ENCODE results near the gene GJD4. TPM values are rescaled to one million over a fixed set of nuclear protein-coding genes. Genes with fewer than 3 reads are reported as not detected.
A peak's percentile ranks its signal among the peaks of the same experiment; 100 is the strongest.

Gene GJD4
- total RNA-seq, 6 experiments from 2014 or later = not detected

GRCh38 chr10:35575640-35576039 lies 29.5 kb upstream of the GJD4 start:
- ATAC-seq = no peak
- no peak for TF ChIP-seq POLR2A (IDR thresholded peaks at IDR 0.05)
- TF ChIP-seq, protein P1, sequence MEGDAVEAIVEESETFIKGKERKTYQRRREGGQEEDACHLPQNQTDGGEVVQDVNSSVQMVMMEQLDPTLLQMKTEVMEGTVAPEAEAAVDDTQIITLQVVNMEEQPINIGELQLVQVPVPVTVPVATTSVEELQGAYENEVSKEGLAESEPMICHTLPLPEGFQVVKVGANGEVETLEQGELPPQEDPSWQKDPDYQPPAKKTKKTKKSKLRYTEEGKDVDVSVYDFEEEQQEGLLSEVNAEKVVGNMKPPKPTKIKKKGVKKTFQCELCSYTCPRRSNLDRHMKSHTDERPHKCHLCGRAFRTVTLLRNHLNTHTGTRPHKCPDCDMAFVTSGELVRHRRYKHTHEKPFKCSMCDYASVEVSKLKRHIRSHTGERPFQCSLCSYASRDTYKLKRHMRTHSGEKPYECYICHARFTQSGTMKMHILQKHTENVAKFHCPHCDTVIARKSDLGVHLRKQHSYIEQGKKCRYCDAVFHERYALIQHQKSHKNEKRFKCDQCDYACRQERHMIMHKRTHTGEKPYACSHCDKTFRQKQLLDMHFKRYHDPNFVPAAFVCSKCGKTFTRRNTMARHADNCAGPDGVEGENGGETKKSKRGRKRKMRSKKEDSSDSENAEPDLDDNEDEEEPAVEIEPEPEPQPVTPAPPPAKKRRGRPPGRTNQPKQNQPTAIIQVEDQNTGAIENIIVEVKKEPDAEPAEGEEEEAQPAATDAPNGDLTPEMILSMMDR (IDR thresholded peaks at IDR 0.05) = no peak
- Histone ChIP-seq H3K27me3 (no peaks in the 10 kb centered on the region), H3K4me1 (no peaks in the 10 kb centered on the region), H3K27ac (no peak overlapping the region), H3K36me3 (no peaks in the 10 kb centered on the region), H3K4me3 (no peak overlapping the region), H3K9me3 (no peaks in the 10 kb centered on the region)
- 93% methylated on average over 7 of the region's 9 CpGs for WGBS (ENCODE audit: insufficient coverage, low coverage, low lambda C conversion rate, missing lambda C conversion rate)
- no peak for DNase-seq
- intact Hi-C loops (cut with DNase I) = no loop called here

DNA sequence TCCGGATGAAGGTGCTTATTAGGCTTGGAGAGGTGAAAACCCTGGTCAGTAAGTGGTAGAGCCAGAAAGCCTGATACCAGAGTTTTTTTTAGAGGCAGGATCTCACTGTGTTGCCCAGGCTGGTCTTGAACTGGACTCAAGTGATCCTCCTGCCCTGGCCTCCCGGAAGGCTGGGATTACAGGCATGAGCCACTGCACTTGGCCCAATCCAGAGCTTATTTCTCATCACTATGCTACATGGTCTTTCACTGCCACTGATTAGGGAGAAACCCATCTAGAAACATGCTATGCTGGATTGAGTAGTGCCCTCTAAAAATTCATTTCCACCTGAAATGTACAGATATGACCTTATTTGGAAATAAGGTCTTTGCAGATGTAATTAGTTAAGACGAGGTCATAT lies 28.4 kb upstream of the GJD4 start:
- intact Hi-C loops (cut with DNase I) = no loop called here
- ATAC-seq (no peak), DNase-seq (no peak)
- H3K4me3 ChIP-seq = no peak overlapping the region
- no peaks in the 10 kb centered on the region for H3K27me3 ChIP-seq
- no peaks in the 10 kb centered on the region for H3K9me3 ChIP-seq
- H3K4me1 ChIP-seq = no peaks in the 10 kb centered on the region
- H3K36me3 ChIP-seq = no peaks in the 10 kb centered on the region
- no peak overlapping the region for H3K27ac ChIP-seq
- WGBS (ENCODE audit: insufficient coverage, low coverage, low lambda C conversion rate, missing lambda C conversion rate) = 93% methylated on average over 3 of the region's 3 CpGs
- no peak for TF ChIP-seq POLR2A (IDR thresholded peaks at IDR 0.05)
- TF ChIP-seq, protein P1 (IDR thresholded peaks at IDR 0.05) = no peak

GRCh38 chr10:35577926-35578617 lies 27.1 kb upstream of the GJD4 start:
- H3K9me3 ChIP-seq = no peaks in the 10 kb centered on the region
- 63% methylated on average over 7 of the region's 7 CpGs for WGBS (ENCODE audit: insufficient coverage, low coverage, low lambda C conversion rate, missing lambda C conversion rate)
- H3K4me3 ChIP-seq = no peak overlapping the region
- H3K27me3 ChIP-seq = no peaks in the 10 kb centered on the region
- ATAC-seq (peak in 1 of 4 donors; percentile 8), DNase-seq (peak in 1 of 3 donors; percentile 13)
- intact Hi-C loops (cut with DNase I) = no loop called here
- TF ChIP-seq, protein P1 (IDR thresholded peaks at IDR 0.05) = no peak
- no peak for TF ChIP-seq POLR2A (IDR thresholded peaks at IDR 0.05)
- no peaks in the 10 kb centered on the region for H3K36me3 ChIP-seq
- no peak overlapping the region for H3K27ac ChIP-seq
- H3K4me1 ChIP-seq = no peaks in the 10 kb centered on the region

DNA sequence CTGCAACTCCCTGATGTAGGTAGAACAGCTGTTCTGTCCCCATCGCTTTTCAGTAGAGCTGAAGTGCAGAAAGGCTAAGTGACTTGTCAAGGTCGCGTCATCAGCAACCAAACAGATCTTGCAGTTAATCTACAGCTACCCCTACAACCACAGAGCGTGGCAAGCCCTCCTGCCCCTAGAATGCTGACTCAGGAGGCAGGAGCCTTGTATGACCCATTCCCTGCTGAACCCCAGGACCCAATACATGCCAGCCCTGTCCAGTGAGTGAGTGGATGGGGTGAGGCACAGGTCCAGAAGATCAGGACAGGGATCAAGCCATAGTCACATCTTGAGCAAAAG lies 26.6 kb upstream of the GJD4 start:
- peak in 1 of 4 donors; percentile 30 for ATAC-seq
- TF ChIP-seq, protein P1 (IDR thresholded peaks at IDR 0.05) = no peak
- no peak for TF ChIP-seq POLR2A (IDR thresholded peaks at IDR 0.05)
- peak in 1 of 3 donors; percentile 26 for DNase-seq
- Histone ChIP-seq H3K36me3 (no peaks in the 10 kb centered on the region), H3K27me3 (no peaks in the 10 kb centered on the region), H3K27ac (no peak overlapping the region), H3K9me3 (no peaks in the 10 kb centered on the region), H3K4me3 (no peak overlapping the region), H3K4me1 (no peaks in the 10 kb centered on the region)
- intact Hi-C loops (cut with DNase I) = no loop called here
- WGBS (ENCODE audit: insufficient coverage, low coverage, low lambda C conversion rate, missing lambda C conversion rate) = 71% methylated on average over 4 of the region's 4 CpGs

All from right lobe of liver (tissue), 6 donors.